Embryonic facial prominence (tissue), 1 donor: ENCODE results near the gene FRMD4B.

ENCODE experiments used
- DNase-seq: peaks from one replicate; pipeline ENCODE4 v3.0.0-alpha.2; 2016; ENCODE audit errors: extremely low spot score

Gene FRMD4B

DNA sequence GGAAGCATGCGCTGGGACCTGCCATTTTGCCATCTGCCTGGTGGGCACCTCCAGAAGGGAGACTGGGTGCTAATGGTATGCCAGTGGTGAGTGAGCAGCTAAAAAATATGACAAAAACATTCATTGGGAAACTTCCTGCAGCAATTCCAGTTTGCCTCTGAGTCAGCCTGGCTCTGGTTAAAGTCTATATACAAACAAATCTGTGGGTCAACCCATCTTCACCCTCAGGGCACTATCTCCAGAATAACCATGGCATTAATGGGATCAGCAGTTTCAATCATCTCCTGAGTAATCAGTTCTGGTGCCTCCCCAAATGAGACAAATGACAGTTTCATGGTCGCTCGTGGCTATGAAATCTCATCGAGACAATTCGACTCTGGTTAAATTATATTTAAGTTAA, 21.5 kb downstream of the FRMD4B start:
- no peak for DNase-seq

DNA sequence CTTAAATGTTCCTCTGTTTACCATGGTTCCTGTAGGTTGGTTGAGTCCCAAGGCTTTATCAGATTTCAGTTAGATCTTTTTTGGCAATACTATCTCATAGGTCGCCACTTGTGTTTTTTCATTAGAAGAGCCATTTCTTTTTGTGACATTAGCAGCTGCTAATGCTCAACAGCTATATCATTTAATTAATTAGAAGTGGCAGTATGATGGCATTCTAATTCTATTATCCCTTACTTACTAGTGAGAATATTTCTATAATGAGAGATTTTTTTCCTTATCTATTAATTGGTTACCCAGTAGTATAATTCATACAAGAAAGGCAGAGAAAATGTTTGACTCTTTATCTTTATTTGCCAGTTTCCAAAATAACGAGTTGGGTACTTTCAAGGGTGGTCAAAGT, 25.2 kb downstream of the FRMD4B start:
- no peak for DNase-seq

DNA sequence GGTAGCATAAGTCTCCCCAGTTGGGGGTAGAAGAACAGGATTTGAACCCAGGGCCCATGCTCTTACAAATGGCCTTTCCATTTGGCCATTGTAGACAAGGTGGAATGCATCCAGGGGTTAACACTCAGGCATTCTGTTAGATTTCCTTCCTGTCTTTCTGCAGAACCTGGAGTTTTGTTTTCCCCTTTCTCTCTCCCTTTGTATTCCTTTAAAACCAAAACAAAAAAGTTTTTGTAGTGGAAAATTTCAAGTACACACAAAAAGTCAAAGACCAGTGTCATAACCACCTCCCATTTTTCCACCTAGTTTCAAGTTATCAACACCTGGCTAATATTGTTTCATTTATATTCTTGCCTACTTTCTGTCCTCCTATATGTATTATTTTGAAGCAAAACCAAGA, 26.0 kb downstream of the FRMD4B start:
- no peak for DNase-seq

GRCh38 chr3:69359339-69359893, 26.5 kb downstream of the FRMD4B start:
- DNase-seq, result no peak

GRCh38 chr3:69357196-69357595, 28.7 kb downstream of the FRMD4B start:
- no peak for DNase-seq

GRCh38 chr3:69354948-69355347, 30.9 kb downstream of the FRMD4B start:
- DNase-seq, result no peak

DNA sequence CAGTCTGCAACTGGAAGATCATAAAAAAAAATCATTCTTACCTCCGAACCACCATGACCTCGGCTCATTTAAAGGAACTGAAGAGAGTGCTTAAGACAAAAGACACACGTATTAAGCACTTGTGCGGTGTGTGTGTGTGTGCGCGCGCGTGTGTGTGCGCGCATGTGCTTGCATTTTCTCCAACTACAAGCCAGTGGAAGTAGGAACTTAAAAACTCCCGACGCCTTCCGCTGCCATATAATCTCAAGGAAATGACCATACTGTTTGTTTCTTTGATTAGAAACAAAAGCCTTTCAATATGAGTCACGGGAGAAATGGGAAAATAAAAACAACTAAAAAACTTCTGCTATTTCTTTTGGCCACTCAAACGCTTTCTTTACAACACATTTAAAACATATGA, 32.4 kb downstream of the FRMD4B start:
- no peak for DNase-seq

DNA sequence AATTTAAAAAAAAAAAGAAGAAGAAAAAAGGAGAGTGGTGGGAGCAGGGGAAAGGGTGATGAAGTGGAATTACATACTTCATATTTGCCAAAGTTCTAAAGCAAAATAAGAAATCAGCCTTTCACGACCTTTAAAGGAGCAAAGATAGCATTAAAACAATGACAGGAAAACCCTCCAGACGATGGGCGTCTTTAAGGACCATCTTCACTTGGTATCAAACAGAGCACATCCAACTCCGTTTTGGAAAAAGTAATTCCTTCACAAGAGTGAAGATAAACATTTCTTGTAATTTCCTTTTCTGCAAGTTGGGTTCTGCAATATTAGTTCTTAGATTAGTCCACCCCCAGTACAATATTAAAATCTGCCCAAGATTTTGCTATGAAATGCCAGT, 32.8 kb downstream of the FRMD4B start:
- no peak for DNase-seq

GRCh38 chr3:69352305-69353087, 33.4 kb downstream of the FRMD4B start:
- DNase-seq, result no peak

- DNase-seq, result no peak
Measured at GRCh38 chr3:69343875-69344274, 42.0 kb downstream of the FRMD4B start.

DNA sequence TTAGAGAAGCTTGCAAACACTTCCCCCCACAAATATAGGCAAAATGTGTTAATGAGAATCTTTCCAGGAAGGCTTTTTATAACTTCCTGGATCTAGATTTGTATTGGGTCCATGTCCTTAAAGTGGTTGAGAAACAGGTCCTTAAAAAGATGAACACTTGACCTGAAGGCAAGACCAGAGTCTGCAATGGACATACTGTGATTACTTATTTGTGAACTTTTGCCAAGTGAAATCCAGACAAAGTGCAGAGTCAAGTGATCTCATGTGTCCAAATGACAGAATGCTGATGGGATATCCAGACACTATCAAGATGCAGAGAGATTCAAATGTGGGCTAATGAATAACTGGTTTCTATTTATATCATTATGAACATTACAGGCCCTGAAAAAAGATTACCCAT, 43.8 kb downstream of the FRMD4B start:
- no peak for DNase-seq

GRCh38 chr3:69339760-69340159, 46.1 kb downstream of the FRMD4B start:
- no peak for DNase-seq

DNA sequence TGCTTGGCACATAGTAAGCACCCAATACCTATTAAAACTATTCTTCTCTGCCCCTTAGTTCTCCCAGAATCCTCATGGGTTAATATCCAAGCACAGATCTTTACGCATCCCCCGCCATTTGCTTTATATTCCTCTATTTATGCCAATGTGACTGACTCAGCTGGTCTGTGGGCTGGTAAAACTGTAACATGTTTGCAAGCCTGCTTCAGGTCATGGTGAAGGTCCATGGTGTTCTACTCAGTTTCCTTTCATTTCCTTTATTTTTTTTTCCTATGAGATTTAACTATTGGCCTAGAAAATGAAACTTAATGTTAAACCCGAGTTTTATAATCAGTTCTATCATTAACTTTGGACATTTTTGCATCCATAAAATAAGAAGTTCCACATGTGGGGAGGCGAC, 47.0 kb downstream of the FRMD4B start:
- no peak for DNase-seq

- DNase-seq, result no peak
Measured at GRCh38 chr3:69332934-69333333, 53.0 kb downstream of the FRMD4B start.

GRCh38 chr3:69330891-69331400, 54.9 kb downstream of the FRMD4B start:
- no peak for DNase-seq

DNA sequence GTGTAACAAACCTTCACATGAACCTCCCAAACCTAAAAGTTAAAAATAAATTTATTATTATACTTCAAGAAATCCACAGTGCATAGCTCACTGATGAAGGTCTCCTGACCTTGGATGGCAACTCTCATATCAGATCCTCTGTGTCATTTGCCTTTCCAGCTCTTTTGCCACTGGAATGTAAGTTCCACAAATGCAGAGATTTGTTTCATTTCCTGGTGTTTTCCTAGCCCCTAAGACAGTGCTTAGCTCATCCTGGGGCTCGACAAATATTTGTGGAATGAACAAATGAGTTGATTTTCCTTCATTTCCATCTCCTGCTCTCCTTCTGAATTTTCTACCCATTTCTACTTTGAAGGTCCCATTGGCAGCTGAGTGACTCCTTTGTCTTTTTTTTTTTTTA, 56.0 kb downstream of the FRMD4B start:
- no peak for DNase-seq

DNA sequence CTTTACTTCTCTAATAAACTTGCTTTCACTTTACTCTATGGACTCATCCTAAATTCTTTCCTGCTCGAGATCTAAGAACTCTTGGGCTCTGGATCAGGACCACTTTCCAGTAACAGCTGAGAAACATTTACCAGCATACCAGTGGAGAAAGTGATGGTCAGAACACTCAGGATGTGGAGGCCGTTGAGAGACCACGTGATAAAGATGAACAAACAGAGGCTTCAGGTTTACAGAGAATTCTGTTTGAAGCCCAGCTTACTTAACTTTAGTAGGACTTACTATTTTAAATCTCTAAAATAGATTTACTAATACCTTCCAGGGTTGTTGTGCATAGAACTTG, 57.0 kb downstream of the FRMD4B start:
- DNase-seq, result no peak

GRCh38 chr3:69328103-69328962, 57.6 kb downstream of the FRMD4B start:
- DNase-seq, result no peak

DNA sequence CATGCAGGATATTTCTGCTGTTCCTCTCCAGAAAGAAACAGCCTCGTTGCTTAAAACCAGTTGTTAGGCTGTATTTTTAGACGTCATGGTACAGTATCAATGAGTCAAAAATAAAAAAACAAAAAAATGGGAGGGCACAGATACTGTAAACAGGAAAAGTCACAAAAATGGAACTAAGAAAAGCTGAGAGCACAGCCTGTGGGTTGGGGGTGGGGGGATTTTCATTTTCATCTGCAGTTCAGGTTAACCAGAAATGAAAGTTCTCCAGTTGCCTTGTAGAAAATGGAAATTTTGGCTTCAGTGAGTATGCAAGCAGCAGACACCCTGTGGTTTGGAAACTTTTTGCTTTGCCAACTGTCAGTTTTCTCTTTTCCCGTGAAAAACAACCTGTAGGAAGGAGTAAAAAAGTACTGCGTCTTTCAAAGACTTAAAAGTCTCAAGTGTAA, 59.0 kb downstream of the FRMD4B start:
- no peak for DNase-seq

- DNase-seq, result no peak
Measured at GRCh38 chr3:69325151-69325550, 60.7 kb downstream of the FRMD4B start.

DNA sequence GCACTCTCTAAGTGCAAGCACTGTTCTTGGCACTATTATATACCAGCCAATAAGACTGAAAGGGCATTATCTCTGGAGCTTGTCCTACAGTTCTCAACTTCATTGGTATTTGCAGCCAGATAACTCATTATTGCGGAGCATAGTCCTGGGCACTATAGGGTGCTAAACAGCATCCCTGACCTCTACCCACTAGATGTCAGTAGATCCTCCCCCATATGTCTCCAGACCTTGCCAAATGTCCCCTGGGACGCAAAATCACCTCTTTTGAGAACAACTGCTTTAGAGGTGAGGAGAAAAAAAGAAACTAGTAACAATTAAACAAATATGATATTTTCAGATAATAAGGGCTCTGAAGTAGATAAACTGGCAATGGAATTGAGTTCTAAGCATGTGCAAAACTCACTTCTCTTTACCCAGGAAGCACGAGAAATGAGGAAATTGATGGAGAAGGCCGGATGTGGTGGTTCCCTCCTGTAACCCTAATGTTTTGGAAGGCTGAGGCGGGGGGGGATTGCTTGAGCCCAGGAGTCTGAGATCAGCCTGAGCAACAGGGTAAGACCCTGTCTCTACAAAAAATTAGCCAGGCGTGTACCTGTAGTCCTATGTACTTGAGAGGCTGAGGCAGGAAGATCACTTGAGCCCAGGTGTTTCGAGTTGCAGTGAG, 61.4 kb downstream of the FRMD4B start:
- DNase-seq, result no peak

- DNase-seq, result no peak
Measured at GRCh38 chr3:69323941-69324340, 61.9 kb downstream of the FRMD4B start.
